HFF-Myc (cell line): Measurements from ENCODE around the gene IFITM10.

Experiments
- DNase-seq: peaks from one replicate; pipeline ENCODE4 v3.0.0-alpha.2; 2011; ENCODE audit warnings: low read depth; ENCODE audit errors: extremely low read depth
- H3K4me3 ChIP-seq: replicated peaks from 2 replicates; pipeline ENCODE4 v1.5.1; 2011; ENCODE audit warnings: low read depth, mild to moderate bottlenecking, control low read depth, low read length
- TF ChIP-seq, protein P1 (sequence below): IDR thresholded peaks from 2 replicates; pipeline ENCODE4 v1.5.1; 2012; ENCODE audit warnings: mild to moderate bottlenecking, low read depth, low read length, control low read depth; ENCODE audit errors: missing control alignments

The IFITM10 gene

DNA sequence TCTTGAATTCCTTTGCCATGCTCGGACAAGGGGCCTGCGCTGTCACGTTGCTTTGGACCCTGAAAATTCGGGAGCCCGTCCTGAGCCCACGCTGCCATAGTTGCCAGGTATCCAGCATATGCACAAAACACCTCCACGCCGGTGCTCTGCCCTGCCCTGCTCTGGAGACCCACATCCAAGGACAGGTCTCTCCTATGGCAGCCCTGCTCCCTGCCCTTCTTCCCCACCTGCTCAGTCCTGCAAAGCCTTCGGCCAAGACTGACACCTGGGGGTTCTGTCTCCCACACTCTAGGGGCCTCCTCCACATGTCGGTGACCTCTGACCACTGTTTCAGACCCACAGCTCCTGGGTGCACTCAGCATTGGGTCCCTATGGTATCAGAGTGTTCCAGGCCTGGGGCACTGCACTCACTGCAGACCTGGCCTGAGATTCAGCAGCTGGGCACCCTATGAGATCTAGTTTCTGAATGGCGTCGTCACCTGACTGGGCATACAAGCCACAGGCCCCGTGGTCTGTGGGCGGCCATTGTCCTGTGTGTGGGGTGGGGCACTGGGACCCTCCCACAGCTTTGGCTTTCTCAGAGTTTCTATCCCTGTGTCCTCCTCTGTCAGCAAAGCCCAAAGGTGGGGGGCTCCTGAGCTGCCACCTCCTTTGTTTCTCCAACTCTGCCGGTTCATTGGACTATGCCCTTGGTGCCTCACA, 55.4 kb downstream of the IFITM10 start:
- H3K4me3 ChIP-seq = no peak overlapping the region
- TF ChIP-seq, protein P1, sequence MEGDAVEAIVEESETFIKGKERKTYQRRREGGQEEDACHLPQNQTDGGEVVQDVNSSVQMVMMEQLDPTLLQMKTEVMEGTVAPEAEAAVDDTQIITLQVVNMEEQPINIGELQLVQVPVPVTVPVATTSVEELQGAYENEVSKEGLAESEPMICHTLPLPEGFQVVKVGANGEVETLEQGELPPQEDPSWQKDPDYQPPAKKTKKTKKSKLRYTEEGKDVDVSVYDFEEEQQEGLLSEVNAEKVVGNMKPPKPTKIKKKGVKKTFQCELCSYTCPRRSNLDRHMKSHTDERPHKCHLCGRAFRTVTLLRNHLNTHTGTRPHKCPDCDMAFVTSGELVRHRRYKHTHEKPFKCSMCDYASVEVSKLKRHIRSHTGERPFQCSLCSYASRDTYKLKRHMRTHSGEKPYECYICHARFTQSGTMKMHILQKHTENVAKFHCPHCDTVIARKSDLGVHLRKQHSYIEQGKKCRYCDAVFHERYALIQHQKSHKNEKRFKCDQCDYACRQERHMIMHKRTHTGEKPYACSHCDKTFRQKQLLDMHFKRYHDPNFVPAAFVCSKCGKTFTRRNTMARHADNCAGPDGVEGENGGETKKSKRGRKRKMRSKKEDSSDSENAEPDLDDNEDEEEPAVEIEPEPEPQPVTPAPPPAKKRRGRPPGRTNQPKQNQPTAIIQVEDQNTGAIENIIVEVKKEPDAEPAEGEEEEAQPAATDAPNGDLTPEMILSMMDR = no peak
- DNase-seq = no peak

DNA sequence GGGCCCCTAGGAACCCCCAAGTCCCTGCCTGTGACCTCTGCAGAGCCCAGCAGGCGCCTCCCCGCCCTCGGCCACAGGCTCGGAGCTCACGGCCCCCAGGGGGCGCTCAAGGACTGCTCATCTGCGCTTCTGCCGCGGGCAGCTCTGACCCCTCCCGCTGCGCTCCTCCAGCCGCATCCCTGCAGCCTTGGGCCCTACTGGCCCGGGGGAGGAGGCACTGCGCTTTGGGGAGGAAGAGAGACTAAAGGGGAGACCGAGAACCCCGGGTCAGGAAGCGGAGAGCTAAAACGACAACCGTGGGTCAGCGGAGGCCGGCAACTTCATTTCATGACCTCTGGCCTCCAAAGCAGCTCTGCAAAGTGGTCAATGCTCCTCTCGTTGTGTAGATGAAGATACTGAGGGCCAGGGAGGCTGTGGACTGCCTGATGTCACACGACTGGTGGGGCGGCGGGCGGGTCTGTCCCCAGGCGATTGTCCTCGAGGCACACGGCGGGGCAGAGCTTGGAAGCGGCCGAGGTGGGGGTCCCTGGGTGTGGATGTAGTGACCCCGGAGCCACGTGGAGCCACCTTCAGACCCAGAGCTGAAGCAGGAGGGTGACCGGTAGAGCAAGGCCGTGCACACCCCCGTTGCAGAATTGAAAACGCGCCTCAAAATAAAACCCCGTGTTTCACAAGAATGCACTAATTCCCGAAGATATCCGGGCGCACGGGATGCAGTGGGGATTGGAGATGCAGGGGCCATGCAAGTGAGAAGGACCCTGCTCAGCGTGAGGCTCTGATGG, 56.1 kb downstream of the IFITM10 start:
- peak; percentile 24 for DNase-seq
- TF ChIP-seq, protein P1 = peak; percentile 88
- no peak overlapping the region for H3K4me3 ChIP-seq

DNA sequence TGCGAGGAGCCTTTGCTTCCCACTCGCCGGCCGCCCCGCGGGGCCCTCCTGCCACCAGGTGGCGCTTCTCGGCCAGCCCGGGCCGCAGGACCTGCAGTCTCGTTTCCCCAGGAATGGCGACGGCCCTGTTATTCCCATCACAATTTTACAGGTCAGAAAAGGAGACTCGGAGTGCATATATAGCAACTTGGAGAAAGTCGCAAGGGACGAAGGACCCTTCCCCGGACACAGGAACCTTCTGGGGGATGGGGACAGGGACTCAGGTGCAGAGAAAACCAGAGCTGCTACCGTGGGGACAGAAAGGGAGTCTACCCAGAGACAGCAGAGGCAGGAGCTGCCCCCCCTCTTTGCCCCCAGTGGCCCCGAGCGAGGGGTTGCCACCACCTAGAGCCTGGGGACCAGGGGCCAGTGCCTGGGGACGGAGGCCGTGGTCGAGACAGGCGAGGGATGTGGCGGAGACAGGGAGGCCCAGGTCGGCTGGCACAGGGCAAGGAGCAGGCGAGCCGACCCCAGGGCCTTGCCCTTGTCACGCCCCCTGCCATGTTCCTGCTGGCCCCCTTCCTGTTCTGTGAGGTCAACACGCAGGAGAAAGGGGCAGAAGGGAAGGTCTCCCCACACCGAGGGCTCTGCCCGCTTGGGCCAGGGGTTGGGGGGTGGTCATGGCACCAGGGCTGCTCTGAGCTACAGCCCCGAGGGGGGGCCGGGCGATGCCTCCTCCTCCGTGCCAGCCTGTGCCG, 56.9 kb downstream of the IFITM10 start:
- TF ChIP-seq, protein P1 = peak; percentile 97
- peak; percentile 9 for DNase-seq
- H3K4me3 ChIP-seq = peak overlapping the region; percentile 31

DNA sequence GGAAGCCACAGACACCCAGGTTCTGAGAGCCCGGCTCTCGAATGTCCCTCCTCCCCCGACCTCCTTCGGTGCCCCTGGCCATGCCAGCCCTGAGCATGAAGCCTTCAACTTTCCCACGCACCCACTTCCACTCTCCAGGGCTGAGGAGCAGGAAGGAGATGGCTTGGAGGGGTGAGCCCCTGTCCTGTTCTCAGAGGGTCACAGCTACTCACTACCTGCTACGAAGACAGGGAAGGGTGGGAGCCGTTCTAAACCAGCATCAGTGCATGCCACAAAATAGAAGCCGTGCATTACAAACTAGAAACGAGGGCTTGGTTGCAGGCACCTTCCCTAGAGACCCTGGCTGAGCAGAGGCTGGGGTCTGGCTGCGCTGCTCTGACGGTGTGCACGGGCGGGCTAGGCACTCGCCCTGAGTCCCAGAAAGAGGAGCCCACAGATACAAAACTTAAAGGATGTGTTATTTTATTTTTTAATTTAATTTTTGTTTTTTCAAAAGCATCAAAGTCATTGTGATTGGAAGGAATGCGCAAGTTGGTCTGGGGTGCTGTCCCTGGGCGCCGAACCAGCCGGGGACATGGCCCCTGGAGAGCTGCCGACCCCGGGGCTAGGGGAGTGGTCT, 57.6 kb downstream of the IFITM10 start:
- TF ChIP-seq, protein P1 = no peak
- no peak for DNase-seq
- H3K4me3 ChIP-seq = no peak overlapping the region

DNA sequence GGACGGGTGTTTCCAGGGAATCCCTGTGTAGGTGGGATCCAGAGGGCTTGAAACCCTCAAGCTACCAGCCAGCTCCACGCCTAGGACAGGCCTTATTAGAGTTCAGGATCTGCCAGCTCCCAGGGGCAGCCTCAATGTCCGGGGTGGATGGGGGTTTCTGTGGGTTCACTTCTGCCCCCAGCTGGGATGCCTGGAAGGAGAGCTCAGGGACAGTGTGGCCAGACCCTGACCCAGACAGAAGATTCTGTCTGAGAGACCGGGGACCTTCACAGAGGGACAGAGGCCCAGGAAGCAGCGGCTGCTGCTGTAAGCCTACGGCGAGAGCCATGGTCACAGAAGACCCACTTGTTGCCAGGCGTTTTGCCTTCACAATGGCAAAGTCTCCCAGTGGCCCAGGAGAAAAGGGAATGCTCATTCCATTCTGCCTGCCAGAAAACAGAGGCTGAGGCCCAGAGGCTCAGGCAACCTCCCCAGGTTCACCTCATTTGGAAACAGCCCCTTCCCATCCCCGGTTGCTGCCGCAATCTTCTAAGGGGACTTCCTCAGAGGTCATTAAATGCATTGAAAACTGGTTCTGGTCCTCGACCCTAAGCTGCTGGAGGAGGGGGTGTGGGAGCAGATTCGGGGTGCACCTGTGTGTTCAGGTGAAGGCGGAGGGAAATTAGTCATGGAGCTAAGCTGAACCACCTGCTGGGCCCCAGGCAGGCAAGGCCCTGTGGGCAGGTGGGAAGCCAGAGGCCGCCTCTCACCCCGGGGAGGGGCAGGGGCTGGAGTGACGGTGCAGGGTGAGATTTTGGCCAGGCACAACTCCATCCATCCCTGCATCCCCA, 58.3 kb downstream of the IFITM10 start:
- TF ChIP-seq, protein P1 = no peak
- no peak for DNase-seq
- H3K4me3 ChIP-seq = no peak overlapping the region
